NCI-H1092 (cell line): Measurements from ENCODE around the gene ENPP7.

Experiments used
- DNase-seq: peaks from one replicate; lab custom pipeline; 2025; lab: John Stamatoyannopoulos, UW

ENPP7 gene, protein sequence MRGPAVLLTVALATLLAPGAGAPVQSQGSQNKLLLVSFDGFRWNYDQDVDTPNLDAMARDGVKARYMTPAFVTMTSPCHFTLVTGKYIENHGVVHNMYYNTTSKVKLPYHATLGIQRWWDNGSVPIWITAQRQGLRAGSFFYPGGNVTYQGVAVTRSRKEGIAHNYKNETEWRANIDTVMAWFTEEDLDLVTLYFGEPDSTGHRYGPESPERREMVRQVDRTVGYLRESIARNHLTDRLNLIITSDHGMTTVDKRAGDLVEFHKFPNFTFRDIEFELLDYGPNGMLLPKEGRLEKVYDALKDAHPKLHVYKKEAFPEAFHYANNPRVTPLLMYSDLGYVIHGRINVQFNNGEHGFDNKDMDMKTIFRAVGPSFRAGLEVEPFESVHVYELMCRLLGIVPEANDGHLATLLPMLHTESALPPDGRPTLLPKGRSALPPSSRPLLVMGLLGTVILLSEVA

DNA sequence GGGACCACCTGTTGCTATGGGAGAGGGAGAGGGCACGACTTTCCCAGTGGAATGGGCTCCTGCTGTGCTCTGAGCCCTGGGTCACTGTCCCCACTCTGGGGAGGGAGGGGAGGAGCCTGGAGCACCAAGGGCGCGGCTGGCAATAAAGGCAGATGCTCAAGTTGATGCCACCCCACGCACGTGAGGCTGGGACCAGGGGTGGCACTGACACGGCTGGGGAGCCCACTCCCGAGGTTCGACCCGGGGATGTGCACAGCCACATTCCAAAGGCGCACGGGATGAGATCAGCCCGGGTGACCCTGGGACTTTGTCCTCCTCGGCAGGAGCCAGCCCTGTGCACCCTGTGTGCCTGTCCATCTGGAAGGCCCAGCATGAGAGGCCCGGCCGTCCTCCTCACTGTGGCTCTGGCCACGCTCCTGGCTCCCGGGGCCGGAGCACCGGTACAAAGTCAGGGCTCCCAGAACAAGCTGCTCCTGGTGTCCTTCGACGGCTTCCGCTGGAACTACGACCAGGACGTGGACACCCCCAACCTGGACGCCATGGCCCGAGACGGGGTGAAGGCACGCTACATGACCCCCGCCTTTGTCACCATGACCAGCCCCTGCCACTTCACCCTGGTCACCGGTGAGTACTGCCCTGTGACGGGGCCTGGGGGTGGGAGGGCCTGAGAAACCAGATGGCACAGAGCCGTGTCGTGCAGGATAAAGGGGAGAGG is at the start of gene ENPP7:
TSS of gene ENPP7 (plus strand) at position 175 of the 715 bp plus-strand sequence. CDS start at position 372, 197 bp downstream.
- no peak for DNase-seq

DNA sequence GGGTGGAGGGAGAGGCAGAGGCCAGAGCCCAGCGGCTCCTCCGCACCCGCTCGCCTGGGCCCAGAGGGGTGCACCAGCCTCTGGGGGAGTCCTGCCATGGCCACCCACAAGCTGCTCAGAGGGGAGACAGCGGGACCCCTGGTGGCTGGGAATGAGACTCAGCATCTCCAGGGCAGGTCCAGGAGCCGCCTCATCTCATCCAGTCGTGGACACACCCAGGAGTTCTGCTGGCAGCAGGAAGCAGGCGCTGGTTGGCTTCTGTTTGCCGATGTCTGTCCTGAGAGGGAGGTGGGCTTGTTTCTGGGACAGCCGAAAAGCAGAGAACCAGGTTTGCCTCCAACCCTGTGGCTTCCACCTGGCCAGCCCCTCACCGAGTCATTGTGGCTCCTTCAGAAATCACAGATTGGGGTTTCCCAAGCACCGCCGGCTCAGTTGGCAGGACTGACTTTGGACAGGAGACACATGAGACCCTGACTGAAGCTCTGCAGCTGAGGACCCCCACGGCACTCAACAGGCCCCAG is 49.6 kb upstream of the ENPP7 start:
- DNase-seq = no peak

DNA sequence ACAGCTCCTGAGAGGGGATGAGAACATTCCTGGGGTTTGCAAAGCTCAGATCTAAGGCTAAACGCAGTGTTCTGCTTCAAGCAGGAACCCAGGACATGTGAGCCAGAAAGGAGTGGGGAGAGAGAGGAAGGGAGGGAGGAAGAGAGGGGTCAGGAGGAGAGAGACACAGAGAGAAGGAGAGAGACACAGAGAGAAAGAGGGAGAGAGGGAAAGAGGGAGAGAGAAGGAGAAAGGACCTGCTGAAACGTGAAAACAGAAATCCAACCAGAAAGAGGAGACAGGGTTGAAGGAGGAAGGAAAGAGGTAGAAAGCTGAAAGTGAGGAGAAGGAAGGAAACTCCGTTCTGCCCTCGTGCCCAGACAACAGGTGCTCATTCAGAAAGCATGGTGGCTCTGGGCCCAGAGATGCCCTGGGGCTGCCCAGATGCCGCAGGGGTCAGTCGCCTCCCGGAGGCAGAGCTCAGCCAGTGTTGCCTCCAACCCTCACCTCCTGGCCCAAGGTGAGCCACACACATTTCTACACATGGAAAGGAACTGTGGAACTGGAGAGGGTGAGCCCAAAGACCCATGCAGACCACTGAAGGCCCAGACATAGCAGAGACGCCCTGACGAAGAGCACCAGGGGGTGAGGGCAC is 49.0 kb upstream of the ENPP7 start:
- DNase-seq = no peak

DNA sequence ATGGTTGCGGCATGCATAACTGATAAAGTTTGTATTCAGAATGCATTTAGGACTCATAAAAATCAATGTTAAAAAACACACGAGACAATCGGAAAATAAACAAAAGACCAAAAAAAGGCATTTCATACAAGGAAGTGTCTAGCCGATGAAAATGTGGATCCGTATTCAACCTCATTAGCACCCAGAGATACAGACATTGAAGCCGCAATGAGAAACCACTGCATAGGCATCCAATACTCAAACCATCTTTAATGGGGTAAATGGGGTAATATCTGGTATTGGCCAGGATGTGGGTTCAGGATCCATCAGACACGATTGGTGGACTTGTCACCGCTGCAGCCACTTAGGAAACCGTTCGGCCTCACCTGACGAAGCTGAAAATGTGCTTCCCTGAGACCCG is 47.4 kb upstream of the ENPP7 start:
- DNase-seq = no peak

DNA sequence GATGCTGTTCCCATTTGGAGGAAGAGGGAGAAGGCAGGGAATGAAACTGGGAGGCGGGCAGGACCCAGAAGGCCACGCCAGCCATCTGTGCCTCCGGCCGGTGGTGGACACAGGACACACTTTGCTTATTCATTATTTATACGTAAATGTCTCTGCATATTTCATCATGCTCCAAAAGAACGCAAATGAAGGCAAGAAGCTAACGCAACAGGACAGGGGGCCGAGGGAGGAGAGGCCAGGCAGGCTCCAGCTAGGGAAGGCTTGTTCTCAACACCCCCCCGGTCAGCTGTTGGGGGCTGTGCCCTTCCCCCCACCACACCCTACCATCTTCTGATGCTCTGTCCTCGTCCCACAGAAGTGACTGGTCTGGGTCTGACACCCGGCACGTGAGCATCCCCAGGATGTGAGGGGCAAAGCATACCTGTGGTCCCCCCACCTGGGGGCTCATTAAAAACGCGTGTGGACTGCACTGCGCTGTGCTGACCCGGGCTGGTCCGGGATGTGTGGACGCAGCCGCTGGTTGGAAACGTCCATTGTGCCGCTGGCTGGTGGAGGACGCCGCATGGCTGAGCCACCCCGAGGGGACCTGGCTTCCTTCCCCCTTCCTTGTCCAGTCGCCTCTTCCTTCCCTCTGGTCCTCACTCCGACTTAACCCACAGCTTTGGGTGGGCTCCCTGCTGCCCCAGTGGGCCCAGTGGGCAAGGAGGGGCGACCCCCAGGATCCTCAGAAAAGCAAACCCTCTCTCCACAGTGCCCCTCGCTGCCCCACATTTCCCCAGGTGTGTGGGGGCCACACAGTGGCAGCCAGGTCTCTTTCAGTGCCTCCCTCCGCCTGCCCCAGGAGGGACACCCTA is 46.4 kb upstream of the ENPP7 start:
- DNase-seq = no peak

DNA sequence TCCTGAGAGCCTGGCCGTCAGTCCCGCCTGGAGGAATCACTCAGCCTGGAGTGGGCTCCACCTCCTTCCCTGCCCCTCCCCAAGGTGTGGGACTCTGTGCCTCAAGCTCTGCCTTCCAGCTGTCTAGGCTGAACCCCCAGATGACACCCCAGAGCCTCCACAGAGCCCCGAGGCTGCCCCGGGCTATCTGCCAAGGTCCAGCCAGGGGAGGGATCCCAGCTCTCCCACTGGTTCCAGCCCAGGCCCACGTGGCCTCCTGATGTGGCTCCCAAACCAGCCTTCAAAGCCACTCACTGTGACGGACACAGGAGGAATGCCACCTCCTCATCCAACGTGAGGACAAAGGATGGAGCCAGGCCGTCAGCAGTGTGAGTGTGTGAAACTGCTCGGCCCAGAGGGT is 45.6 kb upstream of the ENPP7 start:
- DNase-seq = no peak

DNA sequence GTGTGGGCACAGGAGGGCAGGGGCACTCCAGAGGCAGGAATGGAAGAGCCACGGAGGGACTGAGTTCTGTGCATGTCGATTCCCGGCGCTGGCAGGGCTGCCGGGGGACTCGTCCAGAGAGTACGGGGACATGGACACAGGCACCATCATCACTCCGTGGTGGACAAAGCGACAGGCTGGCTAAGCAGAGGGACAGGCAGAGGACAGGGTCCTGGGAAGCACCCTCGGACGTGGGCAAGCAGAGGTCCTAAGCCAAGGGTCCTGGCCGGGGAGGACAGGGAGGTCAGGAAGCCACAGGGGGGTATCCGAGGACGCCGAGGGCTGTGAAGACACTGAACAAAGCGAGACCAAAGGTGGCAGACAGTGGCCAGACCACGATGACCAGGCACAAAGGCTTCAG is 44.3 kb upstream of the ENPP7 start:
- no peak for DNase-seq

DNA sequence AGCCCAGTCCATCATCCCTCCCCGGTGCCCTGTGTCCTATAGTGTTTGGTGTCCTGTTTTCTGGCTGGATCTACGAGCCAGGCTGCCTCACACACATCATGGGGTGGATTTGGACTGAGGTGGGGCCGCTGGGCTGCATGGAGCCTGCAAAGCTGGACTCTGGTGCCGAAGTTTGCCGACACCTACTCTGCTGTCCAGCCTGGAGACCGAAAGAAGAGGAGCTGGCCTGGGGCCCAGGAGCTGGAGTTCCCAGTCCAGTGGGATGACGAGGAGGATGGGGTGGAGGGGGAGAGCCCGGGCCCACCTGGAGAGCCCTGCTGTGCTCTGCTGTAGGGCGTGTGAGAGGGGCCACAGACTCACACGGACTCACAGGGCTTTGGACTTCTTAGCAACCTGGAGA is 40.3 kb upstream of the ENPP7 start:
- no peak for DNase-seq

DNA sequence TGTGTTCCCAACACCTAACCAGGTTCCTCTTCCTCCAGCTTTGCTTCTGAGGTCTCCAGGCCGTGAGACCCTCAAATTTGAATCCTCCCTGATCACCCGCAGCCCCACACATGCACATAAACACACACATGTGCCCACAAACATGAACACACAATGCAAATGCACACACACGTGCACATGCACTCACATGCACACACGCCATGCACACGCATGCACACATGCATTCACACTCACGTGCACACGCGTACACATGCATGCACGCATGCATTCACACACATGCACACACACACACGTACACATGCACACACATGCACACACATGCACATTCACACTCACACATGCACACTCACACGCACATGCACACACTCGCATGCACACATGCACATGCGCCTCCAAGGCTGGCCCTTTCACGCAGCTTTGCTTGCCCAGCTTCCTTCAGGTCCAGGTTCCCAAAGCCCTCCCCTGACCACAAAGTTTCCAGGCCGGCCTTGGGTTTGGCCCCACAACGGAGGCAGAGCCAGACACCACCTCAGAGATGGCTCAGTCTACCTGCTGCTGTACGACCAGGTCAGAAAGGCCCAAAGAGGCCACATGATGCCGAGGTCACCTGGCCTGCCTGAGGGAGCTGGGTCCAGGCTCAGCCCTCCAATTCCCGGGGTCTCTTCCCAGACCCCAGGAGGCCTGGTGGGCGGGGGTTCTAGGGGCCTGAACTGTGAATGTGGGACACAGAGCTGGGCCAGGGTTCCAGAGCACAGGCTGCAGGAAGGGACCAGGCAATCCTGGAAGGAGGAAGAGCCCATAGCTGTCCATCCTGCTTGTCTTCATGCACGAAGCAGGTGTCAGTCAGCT is 39.5 kb upstream of the ENPP7 start:
- no peak for DNase-seq

DNA sequence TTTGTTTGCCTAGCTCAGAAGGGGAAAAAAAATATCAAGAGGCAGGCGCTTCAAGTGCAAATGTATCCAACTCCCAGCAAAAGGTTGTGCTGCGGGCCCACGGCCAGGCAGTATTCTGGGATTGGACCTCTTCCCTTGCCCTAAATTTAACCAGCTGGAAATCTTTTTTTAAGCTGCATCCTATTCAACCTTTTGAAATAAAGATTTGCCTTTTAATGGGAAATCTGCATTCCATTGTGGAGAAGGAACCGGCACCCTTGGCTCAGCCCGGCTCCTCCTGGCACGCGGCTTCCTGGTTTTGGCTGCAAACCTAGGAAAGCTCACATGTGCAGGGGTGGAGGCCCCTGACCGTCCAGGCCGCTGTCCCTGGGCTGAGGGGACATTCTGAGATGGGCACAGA is 38.8 kb upstream of the ENPP7 start:
- no peak for DNase-seq

DNA sequence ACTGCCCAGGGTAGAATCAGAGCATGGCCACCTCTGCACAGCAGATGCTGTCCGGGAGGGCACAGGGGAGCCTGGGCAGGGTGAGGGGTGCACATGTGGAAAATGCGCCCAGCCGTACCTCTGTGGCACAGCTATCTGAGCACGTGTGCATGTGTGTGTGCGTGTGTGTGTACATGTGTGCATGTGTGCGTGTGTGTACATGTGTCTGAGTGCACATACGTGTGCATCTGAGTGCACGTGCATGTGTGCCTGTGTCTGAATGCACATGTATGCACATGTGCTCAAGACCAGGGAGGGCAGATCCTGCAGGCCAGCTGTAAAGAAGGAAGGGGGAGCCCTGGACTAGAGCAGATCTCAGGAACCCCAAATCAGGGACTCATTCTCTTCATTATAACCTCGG is 37.3 kb upstream of the ENPP7 start:
- no peak for DNase-seq

DNA sequence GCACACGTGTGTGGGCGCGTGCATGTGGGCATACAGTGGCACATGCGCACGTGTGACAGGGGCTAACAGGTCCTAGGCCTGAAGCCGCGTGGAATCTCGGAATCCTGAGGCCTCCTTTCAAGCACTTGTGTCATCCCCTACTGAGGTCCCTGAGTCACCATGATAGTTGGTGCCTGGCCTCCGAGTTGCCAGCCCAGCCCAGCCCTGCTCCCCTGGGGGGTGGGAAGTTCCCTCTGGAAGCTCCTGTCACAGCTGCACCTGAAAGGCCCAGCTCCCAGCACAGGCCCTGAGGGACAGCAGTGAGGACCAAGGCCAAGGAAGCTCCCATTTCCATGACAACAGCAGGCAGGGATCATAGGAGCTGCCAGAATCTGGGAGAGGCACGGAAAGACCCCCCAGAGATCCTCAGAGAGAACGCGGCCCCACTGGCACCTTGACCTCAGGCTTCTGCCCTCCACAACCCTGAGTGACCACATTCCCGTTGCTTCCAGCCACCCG is 35.4 kb upstream of the ENPP7 start:
- no peak for DNase-seq

DNA sequence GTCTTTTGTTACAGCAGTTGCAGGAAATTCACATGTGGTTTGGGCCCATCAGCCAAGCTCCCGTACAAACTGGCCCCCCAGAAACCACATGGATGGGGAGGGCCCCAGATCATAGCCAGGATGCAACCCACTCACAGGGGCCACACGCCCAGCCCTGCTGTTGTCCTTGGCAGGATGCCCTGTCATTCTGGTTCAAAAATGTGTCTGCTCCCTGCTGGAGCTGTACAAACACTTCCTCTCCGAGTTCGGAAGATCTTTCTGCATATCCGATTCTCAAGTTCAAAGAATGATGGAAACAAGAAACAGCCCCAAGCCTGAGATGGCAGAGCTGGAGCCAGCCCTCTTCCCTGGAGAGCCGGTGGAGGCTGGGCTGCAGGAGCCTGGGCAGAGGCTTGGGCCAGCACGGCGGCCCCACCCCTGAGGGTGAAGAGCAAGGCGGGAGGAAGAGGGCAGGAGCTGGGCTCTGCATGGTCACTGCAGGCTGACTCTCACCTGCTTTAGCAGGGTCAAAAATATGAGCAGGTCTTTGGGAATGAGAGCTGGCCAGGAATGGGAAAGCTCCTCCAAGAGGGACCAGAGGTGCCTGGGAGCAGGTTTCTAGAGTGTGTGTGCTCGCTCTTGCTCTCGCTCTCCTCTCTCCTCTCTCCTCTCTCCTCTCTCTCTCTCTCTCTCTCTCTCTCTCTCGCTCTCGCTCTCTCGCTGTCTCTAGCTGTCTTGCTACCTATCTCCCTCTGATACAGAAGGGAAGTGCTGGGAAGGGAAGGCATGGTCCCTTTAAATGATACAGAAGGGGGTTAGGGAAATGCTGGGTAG is 34.7 kb upstream of the ENPP7 start:
- DNase-seq = no peak

DNA sequence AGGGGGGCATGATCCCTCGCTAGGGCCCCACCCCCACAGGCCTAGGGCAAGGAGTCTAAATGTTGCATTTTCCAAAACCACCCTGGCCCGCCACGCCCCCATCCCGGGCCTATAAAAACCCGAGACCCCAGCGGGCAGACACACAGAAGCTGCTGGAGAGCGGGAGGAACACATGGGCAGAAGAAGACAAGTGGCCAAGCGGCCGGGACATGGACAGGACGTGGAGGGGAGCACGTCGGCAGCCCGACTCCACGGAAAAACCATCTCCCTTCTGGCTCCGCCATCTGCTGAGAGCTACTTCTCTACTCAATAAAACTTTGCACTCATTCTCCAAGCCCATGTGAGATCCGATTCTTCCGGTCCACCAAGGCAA is 34.1 kb upstream of the ENPP7 start:
- no peak for DNase-seq

DNA sequence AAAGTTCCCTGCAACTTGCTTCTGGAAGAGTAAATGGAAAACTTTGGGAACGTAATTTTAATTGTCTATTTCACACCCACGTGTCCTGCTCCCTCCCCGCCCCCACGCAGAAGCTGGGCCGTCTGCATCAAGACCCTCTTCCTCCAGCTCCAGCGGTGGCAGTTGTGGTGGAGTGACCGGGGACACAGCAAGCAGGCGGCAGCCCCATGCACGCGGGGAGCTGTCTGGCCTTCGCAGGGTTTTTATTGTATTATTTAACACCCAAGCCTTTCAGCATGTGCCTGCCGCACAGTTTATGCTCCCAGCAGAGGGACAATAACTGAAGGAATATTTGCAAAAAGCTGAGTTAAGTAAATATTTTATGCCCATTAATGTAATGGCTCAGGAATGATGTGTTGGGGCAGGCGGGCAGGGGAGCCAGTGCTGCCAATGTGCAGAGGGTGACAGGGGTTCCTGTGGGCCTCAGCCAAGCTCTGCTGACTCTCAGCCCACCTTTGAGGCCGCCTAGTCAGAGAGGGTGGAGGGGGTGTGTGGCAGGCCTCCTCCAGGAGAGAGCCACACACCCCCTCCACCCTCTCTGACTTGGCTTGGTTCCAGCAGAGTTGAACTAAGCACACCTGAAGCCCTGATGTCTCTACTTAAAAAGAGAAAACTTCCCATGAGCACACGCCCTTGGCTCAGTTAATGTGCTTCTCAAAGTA is 32.4 kb upstream of the ENPP7 start:
- DNase-seq = no peak

DNA sequence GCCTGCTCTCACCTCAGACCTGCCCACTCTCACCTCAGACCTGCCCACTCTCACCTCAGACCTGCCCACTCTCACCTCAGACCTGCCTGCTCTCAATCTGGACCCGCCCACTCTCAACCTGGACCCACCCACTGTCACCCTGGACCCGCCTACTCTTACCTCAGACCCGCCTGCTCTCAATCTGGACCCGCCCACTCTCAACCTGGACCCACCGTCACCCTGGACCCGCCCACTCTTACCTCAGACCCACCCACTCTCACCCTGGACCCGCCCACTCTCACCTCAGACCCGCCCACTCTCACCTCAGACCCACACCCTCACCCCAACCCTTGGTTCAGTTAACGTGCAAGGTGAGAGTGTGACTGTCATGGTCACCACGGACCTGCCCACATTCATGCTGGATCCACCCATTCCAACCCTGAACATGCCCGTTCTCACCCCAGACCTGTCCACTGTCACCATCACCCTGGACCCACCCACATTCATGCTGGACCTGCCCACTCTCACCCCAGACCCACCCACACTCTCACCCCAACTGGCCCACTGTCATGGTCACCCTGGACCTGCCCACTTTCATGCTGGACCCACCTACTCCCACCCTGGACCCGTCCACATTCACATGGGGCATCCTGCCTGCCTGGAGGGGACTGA is 31.2 kb upstream of the ENPP7 start:
- no peak for DNase-seq

DNA sequence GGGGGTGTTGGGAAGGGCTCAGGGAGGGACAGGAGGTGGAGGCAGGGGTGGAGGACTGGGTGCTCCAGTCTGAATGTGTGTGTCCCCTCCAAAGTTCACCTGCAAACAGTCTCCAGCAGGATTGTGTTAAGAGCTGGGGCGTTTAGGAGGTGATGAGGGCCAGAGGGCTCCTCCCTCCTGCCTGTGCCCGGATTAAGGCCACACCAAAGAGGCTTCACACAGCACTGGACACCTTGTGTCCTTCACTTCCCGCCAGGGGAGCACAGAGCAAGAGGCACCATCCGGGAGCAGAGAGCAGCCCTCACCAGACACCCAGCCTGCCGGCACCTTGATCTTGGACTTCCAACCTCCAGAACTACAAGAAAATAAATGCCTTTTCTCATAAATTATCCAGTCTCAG is 30.2 kb upstream of the ENPP7 start:
- DNase-seq = no peak

DNA sequence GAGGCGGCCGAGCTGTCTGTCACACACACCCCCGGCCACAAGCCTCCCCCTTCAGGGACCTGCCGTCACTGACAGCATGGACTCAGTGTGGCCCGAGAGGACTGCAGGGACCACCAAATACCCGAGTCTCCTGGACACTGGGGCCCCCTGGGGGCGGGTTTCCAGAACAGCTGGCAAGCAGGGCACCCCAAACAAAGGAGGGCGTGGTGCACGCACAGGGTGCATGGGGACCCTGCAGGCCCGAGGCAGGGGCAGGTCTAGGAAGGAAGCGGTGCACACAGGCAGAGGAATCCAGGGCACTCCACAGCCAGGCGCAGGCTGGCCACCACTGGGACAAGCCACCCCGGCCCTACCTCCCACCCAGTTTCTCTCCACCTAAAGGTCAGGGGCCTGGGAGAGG is 28.7 kb upstream of the ENPP7 start:
- no peak for DNase-seq
